ENCODE data around the gene ALAS1.

The ALAS1 gene

DNA sequence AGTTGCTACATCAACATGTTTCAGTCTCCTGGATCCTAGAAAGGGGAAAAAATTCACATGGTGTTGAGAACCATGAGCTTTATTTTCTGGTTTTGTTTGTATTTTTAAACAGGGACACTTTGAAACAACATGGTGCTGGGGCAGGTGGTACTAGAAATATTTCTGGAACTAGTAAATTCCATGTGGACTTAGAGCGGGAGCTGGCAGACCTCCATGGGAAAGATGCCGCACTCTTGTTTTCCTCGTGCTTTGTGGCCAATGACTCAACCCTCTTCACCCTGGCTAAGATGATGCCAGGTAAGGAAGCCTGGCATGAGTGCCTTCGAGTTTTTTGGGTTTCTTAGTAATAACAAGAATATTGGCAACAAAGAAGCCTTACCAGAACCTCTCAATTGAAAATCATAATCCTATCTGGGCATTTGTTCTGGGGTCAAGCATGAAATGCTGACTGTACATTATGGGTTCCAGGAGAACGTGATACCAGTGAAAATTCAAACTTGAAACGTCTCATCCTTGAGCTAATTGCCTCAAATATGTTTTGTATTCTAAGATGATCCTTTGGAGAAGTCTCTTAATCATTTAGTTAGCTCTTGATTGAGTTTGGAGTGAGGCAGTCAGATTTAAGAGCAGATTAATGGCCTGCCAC is 7.9 kb downstream of the ALAS1 start:
- Histone ChIP-seq H3K27me3 (ENCODE audit: control insufficient read depth, insufficient read depth, low read length) (no peaks in the 10 kb centered on the region), H3K4me1 (ENCODE audit: control insufficient read depth, insufficient read depth, low read length) (peaks cover 27% of the 10 kb centered on the region), H3K36me3 (ENCODE audit: control insufficient read depth, insufficient read depth, low read length) (peaks cover 25% of the 10 kb centered on the region), H3K4me3 (ENCODE audit: low read length) (no peak overlapping the region), H3K9me3 (ENCODE audit: control insufficient read depth, low read length) (no peaks in the 10 kb centered on the region), H3K9ac (ENCODE audit: low read length) (no peak overlapping the region)

DNA sequence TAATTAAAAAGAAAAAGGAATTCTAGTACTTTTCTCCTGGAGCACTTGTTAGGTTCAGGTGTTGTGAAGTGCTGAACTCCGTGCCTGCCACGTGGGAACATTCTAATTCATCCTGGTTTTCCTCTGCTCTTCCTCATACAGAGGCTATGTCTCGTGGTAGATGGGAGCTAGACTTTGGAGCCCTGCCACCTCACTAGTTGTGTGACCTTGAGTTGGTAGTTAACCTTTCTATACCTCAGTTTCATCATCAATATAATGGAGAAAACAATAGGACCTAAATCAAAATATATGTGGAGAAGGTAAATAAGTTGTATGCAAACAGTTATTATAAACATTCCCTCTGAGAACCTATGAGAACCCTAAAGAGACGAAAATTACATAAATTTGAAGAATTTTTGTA is 10.6 kb downstream of the ALAS1 start:
- Histone ChIP-seq H3K9ac (ENCODE audit: low read length) (no peak overlapping the region), H3K36me3 (ENCODE audit: control insufficient read depth, insufficient read depth, low read length) (peaks cover 25% of the 10 kb centered on the region), H3K9me3 (ENCODE audit: control insufficient read depth, low read length) (no peaks in the 10 kb centered on the region), H3K4me3 (ENCODE audit: low read length) (no peak overlapping the region), H3K27me3 (ENCODE audit: control insufficient read depth, insufficient read depth, low read length) (no peaks in the 10 kb centered on the region), H3K4me1 (ENCODE audit: control insufficient read depth, insufficient read depth, low read length) (peaks cover 41% of the 10 kb centered on the region)

GRCh38 chr3:52210037-52210436 is 12.1 kb downstream of the ALAS1 start:
- no peak overlapping the region for H3K4me3 ChIP-seq (ENCODE audit: low read length)

DNA sequence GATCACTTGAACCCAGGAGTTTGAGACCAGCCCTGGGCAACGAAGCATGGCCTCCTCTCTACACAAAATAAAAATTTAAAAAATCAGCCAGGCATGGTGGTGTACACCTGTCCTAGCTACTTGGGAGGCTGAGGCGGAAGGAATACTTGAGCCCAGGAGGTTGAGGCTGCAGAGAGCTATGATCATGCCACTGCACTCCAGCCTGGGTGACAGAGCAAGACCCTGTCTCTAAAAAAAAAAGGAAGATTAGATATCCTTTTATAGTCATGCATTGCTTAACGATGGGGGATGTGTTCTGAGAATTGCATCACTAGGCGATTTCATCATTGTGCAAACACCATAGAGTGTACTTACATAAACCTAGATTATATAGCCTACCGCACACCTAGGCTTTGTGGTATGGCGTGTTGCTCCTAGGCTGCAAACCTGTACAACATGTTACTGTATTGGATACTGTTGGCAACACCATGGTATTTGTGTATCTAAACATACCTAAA is 12.6 kb downstream of the ALAS1 start:
- no peaks in the 10 kb centered on the region for H3K27me3 ChIP-seq (ENCODE audit: control insufficient read depth, insufficient read depth, low read length)
- no peaks in the 10 kb centered on the region for H3K9me3 ChIP-seq (ENCODE audit: control insufficient read depth, low read length)
- H3K4me3 ChIP-seq (ENCODE audit: low read length): no peak overlapping the region
- peaks cover 43% of the 10 kb centered on the region for H3K4me1 ChIP-seq (ENCODE audit: control insufficient read depth, insufficient read depth, low read length)
- peaks cover 17% of the 10 kb centered on the region for H3K36me3 ChIP-seq (ENCODE audit: control insufficient read depth, insufficient read depth, low read length)
- peak overlapping the region; percentile 36 for H3K9ac ChIP-seq (ENCODE audit: low read length)

More at GRCh38 chr3:52210037-52210436, 12.1 kb downstream of the ALAS1 start:
- H3K27me3 ChIP-seq (ENCODE audit: control insufficient read depth, insufficient read depth, low read length): no peaks in the 10 kb centered on the region
- peaks cover 22% of the 10 kb centered on the region for H3K36me3 ChIP-seq (ENCODE audit: control insufficient read depth, insufficient read depth, low read length)
- no peaks in the 10 kb centered on the region for H3K9me3 ChIP-seq (ENCODE audit: control insufficient read depth, low read length)
- peak overlapping the region; percentile 36 for H3K9ac ChIP-seq (ENCODE audit: low read length)
- H3K4me1 ChIP-seq (ENCODE audit: control insufficient read depth, insufficient read depth, low read length): peaks cover 37% of the 10 kb centered on the region

DNA sequence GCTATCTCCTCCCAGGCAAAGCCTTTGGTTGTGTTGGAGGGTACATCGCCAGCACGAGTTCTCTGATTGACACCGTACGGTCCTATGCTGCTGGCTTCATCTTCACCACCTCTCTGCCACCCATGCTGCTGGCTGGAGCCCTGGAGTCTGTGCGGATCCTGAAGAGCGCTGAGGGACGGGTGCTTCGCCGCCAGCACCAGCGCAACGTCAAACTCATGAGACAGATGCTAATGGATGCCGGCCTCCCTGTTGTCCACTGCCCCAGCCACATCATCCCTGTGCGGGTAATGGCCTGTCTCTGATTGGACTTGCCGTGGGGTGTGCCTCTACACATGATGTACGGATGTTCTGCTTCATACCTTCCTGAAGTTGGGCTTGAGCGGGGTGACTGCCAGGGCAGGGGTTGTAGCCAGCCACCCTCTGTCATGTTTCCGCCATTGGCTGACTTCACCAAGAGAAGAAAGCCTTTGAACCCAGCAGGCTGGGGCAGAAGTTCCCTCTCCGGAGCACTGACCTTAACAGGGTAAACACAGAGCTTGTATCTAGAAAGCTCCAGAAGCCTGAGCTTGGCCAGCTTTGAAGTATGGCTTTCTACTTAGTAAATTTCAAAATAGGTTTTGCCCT is 13.4 kb downstream of the ALAS1 start:
- Histone ChIP-seq H3K9me3 (ENCODE audit: control insufficient read depth, low read length) (no peaks in the 10 kb centered on the region), H3K4me1 (ENCODE audit: control insufficient read depth, insufficient read depth, low read length) (peaks cover 51% of the 10 kb centered on the region), H3K36me3 (ENCODE audit: control insufficient read depth, insufficient read depth, low read length) (peaks cover 15% of the 10 kb centered on the region)

GRCh38 chr3:52213005-52213404 is 15.0 kb downstream of the ALAS1 start:
- no peak overlapping the region for H3K9ac ChIP-seq (ENCODE audit: low read length)
- no peak overlapping the region for H3K4me3 ChIP-seq (ENCODE audit: low read length)
- peaks cover 66% of the 10 kb centered on the region for H3K4me1 ChIP-seq (ENCODE audit: control insufficient read depth, insufficient read depth, low read length)
- H3K36me3 ChIP-seq (ENCODE audit: control insufficient read depth, insufficient read depth, low read length): peaks cover 15% of the 10 kb centered on the region
- no peaks in the 10 kb centered on the region for H3K9me3 ChIP-seq (ENCODE audit: control insufficient read depth, low read length)
- no peaks in the 10 kb centered on the region for H3K27me3 ChIP-seq (ENCODE audit: control insufficient read depth, insufficient read depth, low read length)

More for the DNA sequence above, 13.4 kb downstream of the ALAS1 start:
- Histone ChIP-seq H3K4me3 (ENCODE audit: low read length) (no peak overlapping the region), H3K27me3 (ENCODE audit: control insufficient read depth, insufficient read depth, low read length) (no peaks in the 10 kb centered on the region), H3K9ac (ENCODE audit: low read length) (peak overlapping the region; percentile 14)

GRCh38 chr3:52213901-52214300 is 15.9 kb downstream of the ALAS1 start:
- H3K9me3 ChIP-seq (ENCODE audit: control insufficient read depth, low read length): no peaks in the 10 kb centered on the region
- H3K9ac ChIP-seq (ENCODE audit: low read length): no peak overlapping the region
- no peaks in the 10 kb centered on the region for H3K27me3 ChIP-seq (ENCODE audit: control insufficient read depth, insufficient read depth, low read length)
- H3K36me3 ChIP-seq (ENCODE audit: control insufficient read depth, insufficient read depth, low read length): peaks cover 15% of the 10 kb centered on the region
- peaks cover 74% of the 10 kb centered on the region for H3K4me1 ChIP-seq (ENCODE audit: control insufficient read depth, insufficient read depth, low read length)
- no peak overlapping the region for H3K4me3 ChIP-seq (ENCODE audit: low read length)

GRCh38 chr3:52215351-52215750 is 17.4 kb downstream of the ALAS1 start:
- Histone ChIP-seq H3K9me3 (ENCODE audit: control insufficient read depth, low read length) (no peaks in the 10 kb centered on the region), H3K27me3 (ENCODE audit: control insufficient read depth, insufficient read depth, low read length) (no peaks in the 10 kb centered on the region), H3K4me1 (ENCODE audit: control insufficient read depth, insufficient read depth, low read length) (peaks cover 78% of the 10 kb centered on the region), H3K36me3 (ENCODE audit: control insufficient read depth, insufficient read depth, low read length) (peaks cover 15% of the 10 kb centered on the region), H3K9ac (ENCODE audit: low read length) (no peak overlapping the region), H3K4me3 (ENCODE audit: low read length) (no peak overlapping the region)

GRCh38 chr3:52216585-52217408 is 18.8 kb downstream of the ALAS1 start:
- H3K36me3 ChIP-seq (ENCODE audit: control insufficient read depth, insufficient read depth, low read length): peaks cover 7% of the 10 kb centered on the region
- H3K27me3 ChIP-seq (ENCODE audit: control insufficient read depth, insufficient read depth, low read length): no peaks in the 10 kb centered on the region
- peak overlapping the region; percentile 46 for H3K9ac ChIP-seq (ENCODE audit: low read length)
- H3K4me1 ChIP-seq (ENCODE audit: control insufficient read depth, insufficient read depth, low read length): peaks cover 72% of the 10 kb centered on the region
- no peak overlapping the region for H3K4me3 ChIP-seq (ENCODE audit: low read length)
- no peaks in the 10 kb centered on the region for H3K9me3 ChIP-seq (ENCODE audit: control insufficient read depth, low read length)

- peak overlapping the region; percentile 46 for H3K9ac ChIP-seq (ENCODE audit: low read length)
These were observed 19.4 kb downstream of the ALAS1 start for GRCh38 chr3:52217409-52217805.

DNA sequence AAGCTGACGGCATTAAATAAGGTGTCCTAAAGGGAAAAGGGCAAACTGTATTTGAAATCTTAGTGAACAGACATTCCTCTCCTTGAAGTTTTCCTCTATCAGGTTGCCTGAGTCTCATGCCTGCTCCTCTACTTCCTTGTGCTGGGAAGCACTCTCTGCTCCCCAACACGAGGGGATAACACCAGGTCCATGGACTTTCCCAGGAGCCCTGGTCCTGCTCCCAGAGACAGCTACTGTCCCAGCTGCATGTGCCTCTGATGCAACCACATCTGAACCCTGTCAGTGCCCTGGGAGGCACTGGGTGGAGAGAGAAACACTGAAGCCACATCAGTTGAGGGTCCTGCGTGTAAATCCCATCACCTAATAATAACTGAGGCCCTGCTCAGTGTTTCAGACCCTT is 20.1 kb downstream of the ALAS1 start:
- Histone ChIP-seq H3K27me3 (ENCODE audit: control insufficient read depth, insufficient read depth, low read length) (no peaks in the 10 kb centered on the region), H3K36me3 (ENCODE audit: control insufficient read depth, insufficient read depth, low read length) (peaks cover 7% of the 10 kb centered on the region), H3K4me1 (ENCODE audit: control insufficient read depth, insufficient read depth, low read length) (peaks cover 68% of the 10 kb centered on the region), H3K9me3 (ENCODE audit: control insufficient read depth, low read length) (no peaks in the 10 kb centered on the region), H3K9ac (ENCODE audit: low read length) (peak overlapping the region; percentile 46), H3K4me3 (ENCODE audit: low read length) (no peak overlapping the region)

More at GRCh38 chr3:52217409-52217805, 19.4 kb downstream of the ALAS1 start:
- H3K9me3 ChIP-seq (ENCODE audit: control insufficient read depth, low read length): no peaks in the 10 kb centered on the region
- peaks cover 72% of the 10 kb centered on the region for H3K4me1 ChIP-seq (ENCODE audit: control insufficient read depth, insufficient read depth, low read length)
- no peaks in the 10 kb centered on the region for H3K27me3 ChIP-seq (ENCODE audit: control insufficient read depth, insufficient read depth, low read length)
- H3K4me3 ChIP-seq (ENCODE audit: low read length): no peak overlapping the region
- H3K36me3 ChIP-seq (ENCODE audit: control insufficient read depth, insufficient read depth, low read length): peaks cover 7% of the 10 kb centered on the region

DNA sequence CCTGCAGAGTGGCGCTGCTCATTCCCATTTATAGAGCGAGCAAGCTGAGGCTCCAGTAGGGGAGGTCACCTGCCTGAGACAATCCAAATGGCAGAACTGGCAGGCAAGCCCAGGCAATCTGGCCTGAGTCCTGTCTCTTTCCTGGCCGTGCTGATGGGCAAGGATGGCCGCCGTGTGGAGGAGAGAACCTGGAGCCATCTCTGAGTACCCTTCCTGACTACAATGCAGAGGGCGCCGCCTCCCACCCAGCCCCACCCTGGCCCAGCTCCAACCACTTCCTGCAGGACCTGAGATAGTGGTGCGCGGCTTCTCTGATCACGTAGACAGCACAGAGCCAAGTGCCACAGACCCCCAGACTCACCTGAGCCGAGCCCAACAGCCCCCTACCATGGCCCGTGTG is 20.5 kb downstream of the ALAS1 start:
- Histone ChIP-seq H3K4me1 (ENCODE audit: control insufficient read depth, insufficient read depth, low read length) (peaks cover 64% of the 10 kb centered on the region), H3K36me3 (ENCODE audit: control insufficient read depth, insufficient read depth, low read length) (peaks cover 7% of the 10 kb centered on the region), H3K9ac (ENCODE audit: low read length) (peak overlapping the region; percentile 46)

More for the DNA sequence above, 20.5 kb downstream of the ALAS1 start:
- H3K9me3 ChIP-seq (ENCODE audit: control insufficient read depth, low read length): no peaks in the 10 kb centered on the region
- no peak overlapping the region for H3K4me3 ChIP-seq (ENCODE audit: low read length)
- no peaks in the 10 kb centered on the region for H3K27me3 ChIP-seq (ENCODE audit: control insufficient read depth, insufficient read depth, low read length)

All from mucosa of stomach (tissue), 1 donor.